Hair follicle dermal papilla cell (primary cell): Measurements from ENCODE around the gene GPR35. TPM values are rescaled to one million over a fixed set of nuclear protein-coding genes. Genes with fewer than 3 reads are reported as not detected.

Source experiments
- small RNA-seq: library from RNA; depleted of rRNA; stranded (forward); fragments of <200 nt; gene quantifications from one replicate; pipeline ENCODE3, GENCODE V24; 2012
- total RNA-seq: library from RNA; depleted of rRNA; stranded (reverse); fragments of >200 nt; gene quantifications from 2 replicates; pipeline ENCODE4 v1.2.3, GENCODE V29; 2012

GPR35 gene, protein sequence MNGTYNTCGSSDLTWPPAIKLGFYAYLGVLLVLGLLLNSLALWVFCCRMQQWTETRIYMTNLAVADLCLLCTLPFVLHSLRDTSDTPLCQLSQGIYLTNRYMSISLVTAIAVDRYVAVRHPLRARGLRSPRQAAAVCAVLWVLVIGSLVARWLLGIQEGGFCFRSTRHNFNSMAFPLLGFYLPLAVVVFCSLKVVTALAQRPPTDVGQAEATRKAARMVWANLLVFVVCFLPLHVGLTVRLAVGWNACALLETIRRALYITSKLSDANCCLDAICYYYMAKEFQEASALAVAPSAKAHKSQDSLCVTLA
- 0.32 and 0.73 TPM in 2 replicates for total RNA-seq

GRCh38 chr2:240624950-240625621, at the start of gene GPR35:
TSS of gene GPR35 (plus strand) at chr2:240625480. CDS start at chr2:240629953, 4,473 bp downstream.

GRCh38 chr2:240586198-240586918, 38.9 kb upstream of the GPR35 start, which contains the start of gene CAPN10:
TSS of gene CAPN10 (plus strand) at chr2:240586734. CDS start at chr2:240586912, 178 bp downstream.

Small RNA genes within 50 kb of the gene (small RNA-seq; reads per million reads assigned to genes)
- not detected for gene AC011298.3

Other genes starting within 250 kb of the GPR35 start
- 56.5 and 84.5 TPM in 2 replicates for gene GPC1, start 189.8 kb upstream of the GPR35 start, total RNA-seq
- gene ANKMY1, start 67.5 kb upstream of the GPR35 start, total RNA-seq: 10.6 and 11.2 TPM in 2 replicates
- 1.9 and 3.4 TPM in 2 replicates for gene DUSP28, start 65.1 kb upstream of the GPR35 start, total RNA-seq
- gene RNPEPL1, start 57.0 kb upstream of the GPR35 start, total RNA-seq: 12.5 and 13.2 TPM in 2 replicates
- 15.9 and 23.5 TPM in 2 replicates for gene CAPN10, start 38.7 kb upstream of the GPR35 start, total RNA-seq
- not detected in 2 replicates for gene AQP12B, start 57.4 kb downstream of the GPR35 start, total RNA-seq
- gene AQP12A, start 66.4 kb downstream of the GPR35 start, total RNA-seq: not detected in 2 replicates
- gene KIF1A, start 194.7 kb downstream of the GPR35 start, total RNA-seq: not detected in 2 replicates
- not detected in 2 replicates for gene AGXT, start 243.3 kb downstream of the GPR35 start, total RNA-seq